Measurements from ENCODE around the gene ISL1.

ISL1 gene

GRCh38 chr5:51387884-51388275 lies 4.6 kb downstream of the ISL1 start:
- DNase-seq, result no peak

GRCh38 chr5:51388488-51389287 lies 5.4 kb downstream of the ISL1 start:
- no peak for DNase-seq

- DNase-seq, result no peak
These were observed 6.0 kb downstream of the ISL1 start for GRCh38 chr5:51389288-51389576.

- no peak for DNase-seq
These were observed 6.6 kb downstream of the ISL1 start for GRCh38 chr5:51389577-51390463.

GRCh38 chr5:51391175-51391574 lies 7.9 kb downstream of the ISL1 start:
- DNase-seq, result no peak

- no peak for DNase-seq
These were observed 9.5 kb downstream of the ISL1 start for GRCh38 chr5:51392689-51393199.

- DNase-seq, result no peak
These were observed 11.4 kb downstream of the ISL1 start for GRCh38 chr5:51394609-51395008.

- DNase-seq, result no peak
These were observed 12.0 kb downstream of the ISL1 start for GRCh38 chr5:51395245-51395644.

- DNase-seq, result no peak
These were observed 12.6 kb downstream of the ISL1 start for GRCh38 chr5:51395666-51396356.

GRCh38 chr5:51396797-51397196 lies 13.5 kb downstream of the ISL1 start:
- no peak for DNase-seq

- DNase-seq, result no peak
These were observed 14.7 kb downstream of the ISL1 start for GRCh38 chr5:51397996-51398395.

- DNase-seq, result no peak
These were observed 15.8 kb downstream of the ISL1 start for GRCh38 chr5:51398875-51399642.

GRCh38 chr5:51399643-51400006 lies 16.4 kb downstream of the ISL1 start:
- DNase-seq, result no peak

GRCh38 chr5:51404255-51404654 lies 21.0 kb downstream of the ISL1 start:
- DNase-seq, result no peak

GRCh38 chr5:51411921-51412325 lies 28.7 kb downstream of the ISL1 start:
- DNase-seq, result no peak

GRCh38 chr5:51414516-51414915 lies 31.3 kb downstream of the ISL1 start:
- no peak for DNase-seq

- no peak for DNase-seq
These were observed 32.9 kb downstream of the ISL1 start for GRCh38 chr5:51416149-51416548.

GRCh38 chr5:51433052-51433710 lies 49.9 kb downstream of the ISL1 start:
- DNase-seq, result no peak

GRCh38 chr5:51439232-51439631 lies 56.0 kb downstream of the ISL1 start:
- DNase-seq, result no peak

Data from CD4-positive, alpha-beta T cell treated with Interleukin-21 for 1 hour (primary cell).